GM18502 (cell line): ENCODE data around the gene RTKN2.

Experiments
- ATAC-seq: cut with Tn5 transposase; IDR thresholded peaks from one replicate; pipeline ENCODE4 v1.9.1; 2021; ENCODE audit warnings: mild to moderate bottlenecking; ENCODE audit not compliant: unreplicated experiment, poor library complexity

Gene RTKN2

DNA sequence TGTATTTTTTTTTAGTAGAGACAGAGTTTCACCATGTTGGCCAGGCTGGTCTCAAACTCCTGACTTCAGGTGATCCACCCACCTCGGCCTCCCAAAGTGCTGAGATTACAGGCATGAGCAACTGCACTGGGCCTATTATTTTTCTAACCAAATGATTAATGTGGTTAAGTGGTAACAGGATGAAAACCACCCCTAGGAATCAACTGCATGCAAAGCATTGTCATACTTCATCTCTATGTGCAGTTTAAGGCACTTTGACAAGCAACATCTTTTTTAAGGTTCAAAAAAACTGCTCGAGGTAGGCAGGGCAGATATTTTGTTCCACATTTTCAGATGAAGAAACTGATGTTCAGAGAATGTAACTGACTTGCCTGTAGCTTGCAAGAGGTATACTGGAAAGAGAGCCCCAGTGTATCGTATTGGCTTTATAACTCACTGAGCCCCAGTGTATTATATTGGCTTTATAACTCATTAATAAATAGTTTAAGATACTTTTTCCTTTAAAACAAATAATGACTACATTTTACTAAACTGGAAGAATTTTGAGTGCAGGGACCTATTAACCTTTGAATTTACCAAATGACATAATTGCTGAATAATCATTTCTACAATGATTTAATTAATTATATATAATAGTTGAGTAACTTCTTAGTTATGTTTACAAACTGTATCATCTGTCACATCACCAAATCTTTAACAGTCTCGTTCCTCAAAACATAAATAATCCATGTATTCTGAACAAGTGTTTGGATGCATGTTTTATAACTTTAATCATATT, 38.1 kb downstream of the RTKN2 start:
- ATAC-seq: no peak

DNA sequence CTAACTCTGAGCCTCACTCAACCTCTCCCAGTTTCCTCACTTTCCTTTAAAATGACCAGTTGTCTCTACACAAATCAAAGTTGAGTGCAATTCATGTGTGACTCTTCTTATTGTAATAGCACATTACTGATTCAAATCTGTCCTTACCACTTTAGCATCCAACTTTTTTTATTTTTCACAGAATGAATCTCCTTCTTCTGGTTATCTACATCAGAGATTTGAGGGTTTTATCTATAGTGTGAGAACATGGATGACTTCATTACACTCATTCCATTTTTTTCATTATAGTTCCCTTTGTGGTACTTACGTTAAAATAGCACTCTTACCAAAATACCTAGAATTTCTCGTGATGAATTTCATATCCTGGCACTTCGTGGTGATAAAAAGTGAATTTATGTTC, 43.3 kb downstream of the RTKN2 start:
- no peak for ATAC-seq

DNA sequence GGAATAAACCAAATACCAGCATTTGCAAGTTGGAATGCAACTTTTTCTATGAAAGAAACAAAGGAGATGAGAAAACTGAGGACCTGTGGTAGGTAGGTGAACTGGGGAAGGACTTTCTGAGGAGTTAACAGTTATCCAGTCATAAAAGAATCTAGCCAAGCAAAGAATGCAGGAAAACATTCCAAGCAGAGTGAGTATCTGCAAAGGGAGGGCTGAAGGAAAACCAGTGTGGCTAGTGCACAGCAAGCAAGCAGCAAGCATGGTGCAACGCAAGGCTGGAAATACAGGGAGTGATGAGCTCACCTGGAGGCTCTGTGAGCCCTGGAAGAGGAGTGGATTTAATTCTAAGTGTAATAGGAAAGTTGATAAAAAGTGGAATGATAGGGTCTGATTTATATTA, 44.0 kb downstream of the RTKN2 start:
- no peak for ATAC-seq

DNA sequence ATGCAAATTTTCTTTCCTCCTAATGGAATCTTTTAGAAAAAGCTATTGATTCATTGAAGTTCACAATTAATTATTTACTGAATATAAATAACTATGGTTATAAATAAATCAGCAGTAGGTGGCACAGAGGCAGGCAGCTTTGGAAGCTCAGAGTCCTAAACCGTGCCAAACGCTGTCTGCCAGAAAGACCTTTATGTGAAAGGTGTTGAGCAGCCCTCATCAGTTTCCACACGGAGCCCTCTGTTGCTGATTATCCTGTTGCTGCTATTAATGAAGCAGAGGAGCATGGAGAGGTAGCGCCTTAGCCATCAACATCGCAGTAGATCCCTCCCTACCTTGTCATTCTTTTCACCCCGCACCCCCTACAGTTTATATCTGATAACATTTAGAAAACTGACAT, 51.0 kb downstream of the RTKN2 start:
- ATAC-seq: no peak

DNA sequence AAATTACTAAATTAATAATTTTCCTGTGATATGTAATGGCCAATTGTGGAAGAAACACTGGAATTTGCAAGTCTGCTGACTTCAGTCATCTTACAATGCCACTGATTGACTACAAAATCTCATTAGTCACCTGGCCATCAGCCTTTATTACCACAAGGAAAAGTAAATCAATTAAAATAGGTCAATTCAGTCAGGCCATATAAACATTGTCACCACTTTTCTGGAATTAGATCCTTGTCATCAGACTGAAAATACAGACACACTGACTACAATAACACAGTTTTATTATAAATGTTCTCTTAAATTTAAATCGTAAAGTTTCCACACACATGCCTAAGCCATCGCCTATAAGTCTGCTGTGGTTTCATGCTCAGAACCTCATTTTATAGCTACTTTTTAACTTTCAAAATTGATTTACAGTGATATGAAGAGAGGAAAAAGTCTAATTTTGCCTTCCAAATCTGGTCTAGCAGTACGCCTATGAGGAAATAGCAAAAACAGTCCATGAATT, 54.2 kb downstream of the RTKN2 start:
- no peak for ATAC-seq

DNA sequence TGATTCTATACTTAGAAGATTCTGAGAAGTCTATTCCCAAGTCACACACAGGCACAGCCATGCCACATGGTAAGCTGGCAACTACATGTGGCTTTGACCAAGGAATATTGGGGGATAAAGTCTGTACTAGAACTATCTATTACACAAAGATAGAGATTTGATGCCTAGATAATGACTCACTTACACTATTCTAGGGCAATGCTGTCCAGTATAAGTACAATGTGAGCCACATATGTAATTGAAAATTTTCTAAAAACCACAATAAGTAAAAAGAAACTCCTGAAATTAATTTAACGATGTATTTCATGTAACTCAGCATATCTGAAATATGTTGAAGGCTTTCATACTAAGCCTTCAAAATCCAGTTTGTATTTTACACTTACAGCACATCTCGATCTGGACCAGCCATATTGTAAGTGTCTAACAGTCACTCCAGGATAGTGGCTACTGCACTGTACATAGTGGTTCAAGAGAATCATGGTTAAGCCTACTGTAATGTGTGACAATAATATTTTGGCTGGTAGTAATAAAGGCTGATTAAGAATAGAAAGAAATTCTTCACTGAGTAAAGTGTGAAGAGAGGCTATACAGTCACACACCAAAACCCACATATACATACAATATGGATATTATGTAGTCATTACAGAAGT, 62.8 kb downstream of the RTKN2 start:
- ATAC-seq: no peak

DNA sequence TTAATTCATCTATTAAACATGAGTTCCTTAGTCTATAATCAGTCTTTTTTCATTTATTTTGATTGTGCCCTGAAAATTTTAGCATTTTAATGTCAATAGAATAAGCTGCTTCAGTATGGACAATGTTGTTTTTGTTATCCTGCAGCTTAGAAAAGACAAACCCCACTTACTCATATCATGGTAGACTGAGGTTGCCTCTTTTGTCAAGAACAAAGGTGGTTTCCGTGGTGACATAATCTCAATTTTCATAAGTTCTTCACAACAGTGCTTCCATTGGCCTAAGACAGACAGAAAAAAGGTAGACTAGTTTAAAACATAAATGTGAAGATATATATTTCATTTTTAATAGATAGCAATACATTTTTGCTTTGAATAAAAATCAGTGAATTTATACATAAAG, 69.1 kb downstream of the RTKN2 start:
- peak; percentile 78 for ATAC-seq

- ATAC-seq: no peak
These were observed 72.1 kb downstream of the RTKN2 start for GRCh38 chr10:62196528-62196927.

DNA sequence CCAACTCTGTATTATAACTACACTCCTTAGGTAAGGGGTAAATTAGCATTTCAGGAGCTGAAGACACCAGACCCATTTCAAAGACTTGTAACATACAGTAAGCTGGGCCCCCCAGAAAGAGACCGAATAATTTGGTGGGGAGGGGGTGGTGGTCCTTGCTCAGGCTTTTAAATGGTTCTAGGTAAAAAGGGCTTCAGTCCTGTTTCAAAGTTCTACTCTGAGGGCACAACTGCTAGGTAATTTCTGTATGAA, 73.0 kb downstream of the RTKN2 start:
- ATAC-seq: no peak

GRCh38 chr10:62194924-62195674, 73.5 kb downstream of the RTKN2 start:
- ATAC-seq: no peak

GRCh38 chr10:62193479-62193878, 75.2 kb downstream of the RTKN2 start:
- ATAC-seq: no peak

GRCh38 chr10:62189131-62189530, 79.5 kb downstream of the RTKN2 start:
- ATAC-seq: no peak

DNA sequence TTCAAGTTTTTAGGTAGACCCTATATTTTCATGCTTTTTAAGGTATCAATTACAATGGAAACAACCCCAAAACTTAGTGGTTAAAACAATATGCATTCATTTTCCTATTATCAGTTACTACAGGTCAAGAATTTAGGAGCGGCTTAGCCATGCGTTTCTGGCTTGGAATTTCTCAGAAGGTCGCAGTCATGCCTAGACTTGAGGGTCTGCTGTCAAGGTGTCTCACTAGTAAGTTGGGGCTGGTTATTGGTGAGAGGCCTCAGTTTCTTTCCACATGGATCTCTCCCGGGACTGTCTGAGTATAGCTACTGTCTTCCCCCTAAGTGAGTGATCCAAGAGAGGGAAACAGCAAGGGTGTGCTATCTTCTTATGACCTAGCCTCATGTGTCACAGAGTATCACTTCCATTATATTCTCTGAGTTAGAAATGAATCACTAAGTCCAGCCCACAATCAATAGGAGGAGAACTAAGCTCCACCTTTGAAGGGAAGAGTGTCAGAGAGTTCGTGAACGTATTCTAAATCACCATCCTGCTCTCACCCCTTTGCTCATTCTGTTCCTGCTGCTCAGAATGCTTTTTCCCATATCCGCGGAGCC, 80.5 kb downstream of the RTKN2 start:
- ATAC-seq: no peak

GRCh38 chr10:62186999-62187675, 81.5 kb downstream of the RTKN2 start:
- no peak for ATAC-seq

GRCh38 chr10:62185919-62186692, 82.5 kb downstream of the RTKN2 start:
- no peak for ATAC-seq

DNA sequence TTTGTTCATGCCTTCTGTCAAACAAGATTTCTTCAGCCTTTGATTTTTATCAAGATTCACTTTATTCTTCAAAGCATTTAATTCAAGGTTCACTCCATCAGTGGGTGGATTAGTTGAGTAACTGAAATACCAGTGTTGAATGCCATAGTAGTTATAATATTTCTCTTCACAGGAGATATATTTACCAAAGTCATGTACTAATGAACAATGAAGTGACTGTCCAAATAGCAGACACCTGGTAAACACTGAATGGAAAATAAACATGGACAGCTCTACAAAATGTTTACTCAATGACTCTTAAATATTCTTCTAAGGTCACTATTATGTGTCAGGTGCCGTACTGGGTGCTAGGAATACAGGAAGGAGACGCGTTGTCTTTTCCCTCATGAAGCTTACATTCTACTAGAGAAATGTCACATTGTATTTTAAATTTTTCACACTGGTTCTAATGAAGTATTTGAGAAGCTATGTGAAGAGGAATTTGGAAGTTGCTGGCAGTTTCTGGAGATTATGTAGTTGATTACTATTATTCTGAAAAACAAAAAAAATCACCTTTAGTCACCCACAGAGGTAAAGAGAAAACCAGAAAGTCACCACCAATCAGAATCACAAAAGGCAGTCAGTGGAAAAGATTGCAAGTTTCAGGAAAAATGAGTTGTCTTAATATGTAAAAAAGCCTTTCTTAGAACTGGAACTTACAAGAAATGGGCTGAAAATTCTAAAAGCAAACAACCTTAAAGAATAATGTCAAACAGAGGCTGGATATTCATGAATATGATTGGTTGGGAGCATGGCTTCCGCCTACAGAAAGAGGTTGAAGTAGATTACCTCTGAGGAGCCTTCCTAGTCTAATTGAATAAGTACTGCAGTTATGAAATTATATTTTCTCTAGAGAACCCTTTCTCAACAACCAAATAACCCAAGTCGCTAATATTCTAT, 84.5 kb downstream of the RTKN2 start:
- no peak for ATAC-seq

DNA sequence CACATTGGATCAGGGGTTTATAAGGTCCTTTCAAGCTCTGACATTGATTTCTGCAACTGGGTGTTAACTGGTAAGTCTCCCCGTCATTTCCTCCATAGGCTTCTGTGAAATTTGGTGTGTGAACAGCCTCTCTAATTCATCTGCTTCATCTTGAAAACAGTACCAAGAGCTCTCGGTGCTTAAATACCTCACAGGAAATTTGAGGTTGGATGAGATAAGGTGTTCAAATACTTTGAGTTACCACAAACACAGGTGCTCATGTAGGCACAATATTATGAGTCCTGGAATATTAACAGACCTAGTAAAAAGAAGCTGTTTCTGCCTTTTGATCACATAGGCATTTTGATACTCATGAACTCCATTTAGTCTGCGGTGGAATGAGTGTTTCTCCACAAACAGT, 85.2 kb downstream of the RTKN2 start:
- ATAC-seq: peak; percentile 86

DNA sequence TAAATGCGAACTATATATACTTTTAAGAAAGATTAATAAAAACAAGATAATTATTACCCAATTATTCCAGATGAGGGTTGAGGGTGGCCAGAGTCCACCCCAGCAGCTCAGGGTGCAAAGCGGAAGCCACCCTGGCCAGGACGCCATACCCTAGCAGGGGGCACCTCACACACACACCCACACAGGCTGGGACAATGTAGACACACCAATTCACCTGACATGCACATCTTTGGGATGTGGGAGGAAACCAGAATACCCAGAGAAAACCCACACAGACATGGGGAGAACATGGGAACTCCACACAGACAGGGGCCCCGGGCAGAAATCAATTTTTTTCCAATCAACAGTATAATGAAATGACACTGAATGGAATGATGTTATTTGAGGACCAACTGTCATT, 86.0 kb downstream of the RTKN2 start:
- no peak for ATAC-seq

GRCh38 chr10:62182171-62182570, 86.5 kb downstream of the RTKN2 start:
- no peak for ATAC-seq
